Dermis microvascular lymphatic vessel endothelial cell (primary cell): ENCODE data around the gene CAMKMT. TPM values are rescaled to one million over a fixed set of nuclear protein-coding genes. Genes with fewer than 3 reads are reported as not detected.
"Not testable (repeated sequence)": the region's sequence is repeated elsewhere in the genome, so short reads cannot be mapped to it uniquely, and the experiment has no call there.

Source experiments
- DNase-seq, 2 donors: peaks; one replicate each; pipeline versions ENCODE4 v3.0.0 to v3.0.0-alpha.2; 2010; ENCODE audit warnings: low read depth in 2 of 2
- total RNA-seq: library from RNA; depleted of rRNA; stranded (reverse); fragments of >200 nt; gene quantifications from 2 replicates; pipeline ENCODE4 v1.2.1, GENCODE V29; 2014

Gene CAMKMT
- total RNA-seq, 1 donor from 2014 or later: 2.8 TPM

GRCh38 chr2:44498551-44498950, 136.8 kb downstream of the CAMKMT start:
- no peak for DNase-seq

GRCh38 chr2:44505664-44506063, 143.9 kb downstream of the CAMKMT start:
- DNase-seq: not testable (repeated sequence)

- no peak for DNase-seq
These were observed 148.5 kb downstream of the CAMKMT start for GRCh38 chr2:44510246-44510645.

- no peak for DNase-seq
These were observed 153.7 kb downstream of the CAMKMT start for GRCh38 chr2:44515416-44515815.

- DNase-seq: no peak
These were observed 157.3 kb downstream of the CAMKMT start for GRCh38 chr2:44519026-44519425.

GRCh38 chr2:44522846-44523245, 161.1 kb downstream of the CAMKMT start:
- DNase-seq: no peak

GRCh38 chr2:44524347-44524926, 162.7 kb downstream of the CAMKMT start:
- no peak for DNase-seq

- no peak for DNase-seq
These were observed 164.6 kb downstream of the CAMKMT start for GRCh38 chr2:44526352-44526751.

- no peak for DNase-seq
These were observed 166.8 kb downstream of the CAMKMT start for GRCh38 chr2:44528595-44528994.

- no peak for DNase-seq
These were observed 167.7 kb downstream of the CAMKMT start for GRCh38 chr2:44529448-44529847.

- no peak for DNase-seq
These were observed 169.5 kb downstream of the CAMKMT start for GRCh38 chr2:44531289-44531688.

- no peak for DNase-seq
These were observed 170.3 kb downstream of the CAMKMT start for GRCh38 chr2:44532031-44532430.

GRCh38 chr2:44533508-44533907, 171.8 kb downstream of the CAMKMT start:
- no peak for DNase-seq

- no peak for DNase-seq
These were observed 173.6 kb downstream of the CAMKMT start for GRCh38 chr2:44535376-44535775.

- no peak for DNase-seq
These were observed 175.5 kb downstream of the CAMKMT start for GRCh38 chr2:44537264-44537663.

GRCh38 chr2:44542520-44542919, 180.8 kb downstream of the CAMKMT start:
- DNase-seq: no peak

GRCh38 chr2:44543773-44544725, 182.3 kb downstream of the CAMKMT start:
- no peak for DNase-seq

GRCh38 chr2:44545005-44545404, 183.3 kb downstream of the CAMKMT start:
- DNase-seq: no peak

GRCh38 chr2:44546459-44547127, 184.8 kb downstream of the CAMKMT start:
- DNase-seq: no peak

GRCh38 chr2:44547718-44548117, 186.0 kb downstream of the CAMKMT start:
- DNase-seq: no peak

- DNase-seq: no peak
These were observed 186.7 kb downstream of the CAMKMT start for GRCh38 chr2:44548221-44549098.
